Activated CD8-positive, alpha-beta memory T cell treated with anti-CD3 and anti-CD28 coated beads for 1 hour (primary cell): ENCODE measurements around the gene ADM2.
"Not testable (repeated sequence)": the region's sequence is repeated elsewhere in the genome, so short reads cannot be mapped to it uniquely, and the experiment has no call there.

Source experiments
- DNase-seq, 2 donors: peaks; one replicate each; pipeline ENCODE4 v3.0.0-alpha.2; 2020; ENCODE audit warnings: low read depth in 1 of 2; ENCODE audit errors: extremely low read depth in 1 of 2

The ADM2 gene

GRCh38 chr22:50533856-50534711, 52.7 kb downstream of the ADM2 start:
- not testable (repeated sequence) for DNase-seq

- no peak for DNase-seq
These were observed 53.8 kb downstream of the ADM2 start for GRCh38 chr22:50535113-50535512.
